ENCODE measurements around the gene PSD. TPM values are rescaled to one million over a fixed set of nuclear protein-coding genes. Genes with fewer than 3 reads are reported as not detected.

PSD gene
- total RNA-seq, 1 experiment from 2014 or later = 3.4 TPM

GRCh38 chr10:102413053-102413705, 5.4 kb downstream of the PSD start:
- peaks cover 31 to 56% of the 10 kb centered on the region in 2 experiments for H3K4me1 Mint-ChIP-seq
- no peak overlapping the region for H3K23ac ChIP-seq (ENCODE audit: insufficient read length, low read depth, low read length)
- no peak overlapping the region for H3T11ph ChIP-seq (ENCODE audit: low read length)
- H3K27me3 Mint-ChIP-seq (ENCODE audit: low read depth) = peaks cover 75% of the 10 kb centered on the region
- H3K9ac ChIP-seq (ENCODE audit: extremely low read depth, insufficient read length, low read length) = no peak overlapping the region
- H3K9me3 ChIP-seq (ENCODE audit: control insufficient read depth, low read depth, low read length) = no peaks in the 10 kb centered on the region
- H3K4ac ChIP-seq (ENCODE audit: low read depth, low read length) = no peak overlapping the region
- peaks cover 2% of the 10 kb centered on the region for H4K20me1 ChIP-seq (ENCODE audit: control insufficient read depth, insufficient read depth, insufficient read length)
- WGBS (ENCODE audit: extremely low coverage, insufficient read length, low lambda C conversion rate) = no CpG with 5 or more reads among the region's 5 CpGs
- H4K8ac ChIP-seq (replicated peaks; ENCODE audit: insufficient read length, low read depth, low read length) = no peak overlapping the region
- H3K4me3 Mint-ChIP-seq = peak overlapping the region in 1 of 2 experiments; percentile 15; a peak in 2 of 5 replicates
- H4K91ac ChIP-seq (ENCODE audit: insufficient read length, low read depth, low read length) = no peak overlapping the region
- H2BK20ac ChIP-seq (ENCODE audit: low read depth, low read length, poor library complexity, severe bottlenecking) = no peak overlapping the region
- H3K56ac ChIP-seq (ENCODE audit: insufficient read length, low read depth, low read length) = no peak overlapping the region
- H2BK120ac ChIP-seq (ENCODE audit: low read depth, low read length, poor library complexity, severe bottlenecking) = no peak overlapping the region
- H2AFZ ChIP-seq (ENCODE audit: low read length) = no peak overlapping the region
- no peak overlapping the region for H2AK5ac ChIP-seq (ENCODE audit: insufficient read length, low read length)
- no peak overlapping the region for H3K4me2 ChIP-seq (ENCODE audit: insufficient read depth, insufficient read length, low read length)
- H3K27ac Mint-ChIP-seq = no peak overlapping the region
- no peak overlapping the region for H2BK5ac ChIP-seq (ENCODE audit: insufficient read length, low read length)
- H4K5ac ChIP-seq (ENCODE audit: insufficient read length, low read depth, low read length) = no peak overlapping the region
- no peak overlapping the region for H2BK12ac ChIP-seq (ENCODE audit: insufficient read length, low read depth, low read length)
- peaks cover 0 to 4% of the 10 kb centered on the region in 2 experiments; a peak in 2 of 5 replicates for H3K9me3 Mint-ChIP-seq
- H3K4me1 ChIP-seq (ENCODE audit: insufficient read depth, low read length) = peaks cover 4% of the 10 kb centered on the region; the same call in 1 of the 2 replicates
- no peaks in the 10 kb centered on the region for H3K79me2 ChIP-seq (ENCODE audit: insufficient read depth, low read length)
- H3K36me3 Mint-ChIP-seq (ENCODE audit: insufficient read depth in 1 of 3, low read depth in 3 of 3) = peaks cover 0 to 2% (median 2%) of the 10 kb centered on the region in 3 experiments; a peak in 2 of 7 replicates
- no peaks in the 10 kb centered on the region for H3K79me1 ChIP-seq (ENCODE audit: insufficient read depth, low read depth, low read length, poor library complexity, severe bottlenecking)
- H3K27ac ChIP-seq (ENCODE audit: insufficient read length, low read depth, low read length) = no peak overlapping the region
- peaks cover 18% of the 10 kb centered on the region; the same call in 1 of the 2 replicates for H3K27me3 ChIP-seq (ENCODE audit: insufficient read depth, low read length)
- peak; percentile 64 for DNase-seq
- H3K18ac ChIP-seq (ENCODE audit: insufficient read length, low read depth, low read length) = no peak overlapping the region
- H2BK15ac ChIP-seq (ENCODE audit: low read depth, low read length) = no peak overlapping the region
- TF ChIP-seq CTCF (conservative IDR thresholded peaks at IDR 0.05) = no peak
- peaks cover 5% of the 10 kb centered on the region for H3K23me2 ChIP-seq (ENCODE audit: insufficient read length, low read depth, low read length, poor library complexity, severe bottlenecking)
- no peak overlapping the region for H3K14ac ChIP-seq (ENCODE audit: insufficient read depth, low read length)

Measured in H9 (cell line).